HG03457 (cell line): ENCODE measurements around the gene LCN2.
"Not testable (repeated sequence)": the region's sequence is repeated elsewhere in the genome, so short reads cannot be mapped to it uniquely, and the experiment has no call there.

Source experiments
- ATAC-seq: cut with Tn5 transposase; IDR thresholded peaks from one replicate; pipeline ENCODE4 v1.9.1; 2021; ENCODE audit warnings: moderate number of reproducible peaks; ENCODE audit not compliant: unreplicated experiment

LCN2 gene

DNA sequence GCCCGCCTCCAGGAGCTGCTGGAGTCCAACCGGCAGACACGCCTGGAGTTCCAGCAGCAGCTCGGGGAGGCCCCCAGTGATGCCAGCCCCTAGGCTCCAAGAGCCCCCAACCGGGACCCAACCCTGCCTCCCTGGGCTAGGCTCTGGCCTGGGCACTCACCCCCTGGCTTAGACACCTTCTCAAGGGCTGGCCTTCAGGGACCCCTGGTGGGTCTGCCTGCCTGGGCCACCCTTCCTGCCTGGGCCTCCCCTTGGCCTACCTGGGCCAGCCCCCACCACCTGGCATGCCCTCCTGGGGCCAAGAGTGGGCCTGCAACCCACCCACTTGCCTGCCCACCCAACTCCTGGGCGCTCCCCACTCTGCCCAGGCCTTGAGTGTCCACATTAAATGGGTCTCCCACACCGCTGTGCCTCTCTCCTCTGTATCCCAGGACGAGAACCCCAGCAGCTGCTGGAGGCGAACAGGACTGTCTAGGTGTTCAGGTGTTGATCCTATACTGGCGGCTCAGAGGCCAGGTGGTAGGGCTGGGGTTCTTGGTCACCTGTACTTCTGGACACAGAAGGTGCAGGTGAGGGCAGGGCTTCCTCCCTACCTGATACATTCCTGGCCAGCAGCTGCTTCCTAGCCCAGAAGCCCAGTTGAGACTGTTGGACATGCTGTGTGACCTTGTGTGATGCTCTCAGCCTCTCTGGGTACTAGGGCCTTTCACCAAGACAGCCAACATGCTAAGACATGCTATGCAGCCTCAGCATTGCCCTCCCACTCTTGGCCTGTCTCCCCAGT, 14.5 kb downstream of the LCN2 start:
- no peak for ATAC-seq

DNA sequence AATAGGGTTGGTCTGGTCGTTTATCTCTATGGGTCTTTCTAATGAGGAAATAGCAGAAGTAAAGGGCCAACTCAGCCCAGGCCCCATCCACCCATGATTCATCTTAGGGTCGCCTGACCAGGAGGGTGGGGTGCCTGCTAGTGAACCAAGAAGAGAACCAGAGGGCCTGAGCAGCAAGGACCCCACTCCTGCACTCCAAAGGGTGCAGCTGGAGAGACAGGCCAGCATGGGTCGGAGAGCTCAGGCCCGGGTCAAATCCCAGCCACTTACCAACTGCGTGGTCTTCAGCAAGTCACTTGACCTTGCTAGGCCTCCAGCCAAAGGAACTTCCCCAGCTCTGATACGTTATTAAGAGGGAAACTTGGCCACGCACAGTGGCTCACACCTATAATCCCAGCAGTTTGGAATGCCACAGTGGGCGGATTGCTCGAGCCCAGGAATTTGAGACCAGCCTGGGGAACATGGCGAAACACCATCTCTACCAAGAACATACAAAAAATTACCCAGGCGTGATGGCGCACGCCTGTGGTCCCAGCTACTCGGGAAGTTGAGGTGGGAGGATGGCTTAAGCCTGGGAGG, 15.1 kb downstream of the LCN2 start:
- ATAC-seq: no peak

DNA sequence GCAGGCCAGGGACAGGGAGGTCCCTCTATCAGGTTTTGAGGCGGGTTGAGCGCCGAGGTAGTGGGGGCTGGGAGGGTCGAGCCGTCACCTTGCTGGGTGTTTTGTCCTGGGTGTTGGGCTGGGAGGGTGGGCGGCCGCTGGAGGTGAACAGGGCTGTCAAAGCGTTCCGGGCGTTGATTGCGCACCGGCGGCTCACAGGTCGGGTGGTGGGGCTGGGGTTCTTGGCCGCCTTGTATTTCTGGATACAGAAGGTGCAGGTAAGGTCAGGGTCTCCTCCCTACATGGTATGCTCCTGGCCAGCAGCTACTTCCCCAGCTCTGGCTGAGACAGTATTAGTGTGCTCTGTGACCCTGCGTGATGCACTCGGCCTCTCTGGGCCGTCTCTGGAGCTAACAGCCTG, 16.9 kb downstream of the LCN2 start:
- ATAC-seq: no peak

DNA sequence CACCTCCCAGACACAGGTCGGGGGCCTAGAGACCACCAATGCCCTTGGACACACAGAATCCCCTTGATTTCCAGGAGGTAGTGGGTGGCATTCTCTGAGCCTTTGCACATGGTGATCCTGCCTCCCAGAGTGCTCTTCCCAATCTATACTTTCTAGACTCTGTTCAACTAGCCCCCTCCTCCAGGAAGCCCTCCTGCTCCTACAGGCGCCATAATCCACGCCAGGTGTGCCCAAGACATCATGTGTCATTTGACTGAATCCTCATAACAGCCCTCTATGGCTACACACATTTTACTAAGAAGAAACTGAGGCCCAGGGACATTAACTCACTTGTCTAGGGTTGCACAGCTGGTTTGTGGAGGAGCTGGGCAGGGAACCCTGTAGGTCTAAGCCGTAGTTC, 18.0 kb downstream of the LCN2 start:
- no peak for ATAC-seq

DNA sequence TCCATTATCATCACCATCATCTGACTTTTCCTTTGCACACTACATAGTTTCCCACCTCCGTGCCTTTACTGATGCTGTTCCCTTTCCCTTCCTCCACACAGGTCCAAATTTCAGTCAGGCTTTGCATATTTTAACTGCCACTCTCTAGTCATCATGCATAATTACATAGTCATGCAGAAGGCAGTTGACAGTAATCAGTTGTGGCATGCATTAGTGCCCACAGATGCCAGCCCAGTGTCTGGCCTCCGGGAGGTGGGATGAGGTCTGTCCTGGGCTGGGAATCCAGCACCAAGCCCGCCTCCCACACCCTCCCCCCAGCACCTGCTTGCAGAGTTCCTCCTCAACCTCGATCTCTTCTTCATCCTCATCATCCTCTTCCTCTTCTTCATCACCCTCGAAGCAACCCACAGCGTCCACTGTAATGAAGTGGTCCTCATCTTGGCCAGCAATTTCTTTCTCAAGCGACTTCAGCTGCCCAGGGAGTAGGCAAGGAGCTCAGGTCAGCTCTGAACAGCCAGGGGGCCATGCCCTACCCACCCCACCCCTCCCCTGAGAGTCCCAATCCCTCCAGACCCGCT, 19.6 kb downstream of the LCN2 start:
- ATAC-seq: no peak

GRCh38 chr9:128169492-128169891, 20.2 kb downstream of the LCN2 start:
- no peak for ATAC-seq

- ATAC-seq: no peak
These were observed 20.7 kb downstream of the LCN2 start for GRCh38 chr9:128169925-128170324.

GRCh38 chr9:128174062-128174461, 24.8 kb downstream of the LCN2 start:
- no peak for ATAC-seq

GRCh38 chr9:128175102-128175563, 25.9 kb downstream of the LCN2 start:
- no peak for ATAC-seq

DNA sequence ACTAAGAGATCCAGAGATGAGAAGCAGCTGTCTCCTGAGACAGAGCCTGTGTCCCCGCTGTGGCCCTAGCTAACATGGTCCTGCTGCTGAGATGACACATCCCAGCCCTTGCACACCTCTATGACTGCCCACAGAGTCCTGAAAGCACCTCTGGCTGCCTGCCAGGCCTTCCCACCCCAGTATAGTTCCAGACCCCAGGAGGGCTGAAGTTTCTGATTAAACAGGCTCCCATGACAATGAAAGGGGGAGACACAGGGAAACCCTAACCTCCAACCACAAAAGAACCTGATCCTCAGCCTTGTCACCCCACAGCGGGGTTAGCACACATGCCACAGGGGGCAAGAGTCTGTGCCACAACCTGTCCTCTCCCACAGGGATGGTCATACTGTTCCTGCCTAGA, 26.5 kb downstream of the LCN2 start:
- ATAC-seq: no peak

DNA sequence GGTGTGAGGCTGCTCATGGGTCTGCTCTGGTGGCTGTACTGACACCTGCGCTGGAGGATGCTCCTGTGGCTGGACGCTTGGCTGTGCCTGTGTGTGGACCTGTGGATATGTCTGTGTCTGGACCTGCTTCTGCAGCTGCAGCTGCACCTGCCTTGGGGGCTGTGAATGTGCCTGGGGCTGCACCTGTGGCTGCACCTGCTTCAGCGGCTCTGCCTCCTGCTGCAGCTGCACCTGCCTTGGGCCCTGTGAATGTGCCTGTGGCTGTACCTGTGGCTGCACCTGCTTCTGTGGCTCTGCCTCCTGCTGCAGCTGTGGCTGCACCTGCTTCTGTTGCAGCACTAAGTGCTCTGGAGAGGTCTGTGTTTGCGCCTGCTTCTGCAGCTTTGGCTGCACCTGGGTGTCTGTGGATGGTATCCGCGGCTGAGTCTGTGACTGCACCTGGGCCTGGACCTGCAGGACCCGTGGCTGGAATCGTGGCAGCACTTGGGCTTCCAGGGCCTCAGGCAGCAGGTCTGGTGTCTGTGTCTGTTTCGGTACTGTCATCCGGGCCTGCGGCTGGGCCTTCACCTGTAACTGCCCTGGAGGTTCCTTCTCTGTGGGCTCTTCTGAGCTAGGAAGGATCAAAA, 29.7 kb downstream of the LCN2 start:
- ATAC-seq: no peak

- ATAC-seq: no peak
These were observed 30.7 kb downstream of the LCN2 start for GRCh38 chr9:128180001-128180400.

GRCh38 chr9:128180447-128180846, 31.2 kb downstream of the LCN2 start:
- no peak for ATAC-seq

GRCh38 chr9:128181480-128181879, 32.2 kb downstream of the LCN2 start:
- not testable (repeated sequence) for ATAC-seq

DNA sequence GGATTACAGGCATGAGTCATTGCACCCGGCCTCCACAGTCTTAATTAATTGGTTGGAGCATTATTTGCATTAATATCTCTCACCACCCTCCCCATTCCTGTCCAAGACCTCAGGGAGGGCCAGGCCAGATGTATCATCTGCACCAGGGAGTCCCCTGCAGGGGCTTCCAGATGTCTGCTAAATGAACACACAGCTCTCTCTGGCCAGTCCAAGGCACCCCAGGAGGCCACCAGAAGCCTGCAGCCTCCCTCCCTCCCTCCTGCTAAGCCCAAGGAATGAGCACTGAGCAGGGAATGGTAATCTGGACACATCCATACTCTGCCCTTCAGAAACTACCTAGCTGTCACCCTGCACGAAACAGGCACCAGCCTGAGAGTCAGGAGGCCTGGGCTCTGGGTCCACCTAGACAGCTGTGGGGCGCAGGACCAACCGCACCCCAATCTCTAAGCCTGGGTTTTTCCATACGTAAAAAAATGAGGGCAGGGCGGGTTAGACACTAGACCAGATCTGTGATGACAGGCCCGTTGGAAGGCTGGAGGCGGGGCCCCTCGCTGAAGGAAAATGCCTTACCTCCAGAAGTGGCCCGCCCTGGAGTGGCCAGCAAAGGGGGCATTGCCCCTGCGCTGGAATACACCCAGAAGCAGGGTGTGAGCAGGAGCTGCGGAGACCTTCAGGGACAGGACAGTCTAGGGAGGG, 33.8 kb downstream of the LCN2 start:
- no peak for ATAC-seq

DNA sequence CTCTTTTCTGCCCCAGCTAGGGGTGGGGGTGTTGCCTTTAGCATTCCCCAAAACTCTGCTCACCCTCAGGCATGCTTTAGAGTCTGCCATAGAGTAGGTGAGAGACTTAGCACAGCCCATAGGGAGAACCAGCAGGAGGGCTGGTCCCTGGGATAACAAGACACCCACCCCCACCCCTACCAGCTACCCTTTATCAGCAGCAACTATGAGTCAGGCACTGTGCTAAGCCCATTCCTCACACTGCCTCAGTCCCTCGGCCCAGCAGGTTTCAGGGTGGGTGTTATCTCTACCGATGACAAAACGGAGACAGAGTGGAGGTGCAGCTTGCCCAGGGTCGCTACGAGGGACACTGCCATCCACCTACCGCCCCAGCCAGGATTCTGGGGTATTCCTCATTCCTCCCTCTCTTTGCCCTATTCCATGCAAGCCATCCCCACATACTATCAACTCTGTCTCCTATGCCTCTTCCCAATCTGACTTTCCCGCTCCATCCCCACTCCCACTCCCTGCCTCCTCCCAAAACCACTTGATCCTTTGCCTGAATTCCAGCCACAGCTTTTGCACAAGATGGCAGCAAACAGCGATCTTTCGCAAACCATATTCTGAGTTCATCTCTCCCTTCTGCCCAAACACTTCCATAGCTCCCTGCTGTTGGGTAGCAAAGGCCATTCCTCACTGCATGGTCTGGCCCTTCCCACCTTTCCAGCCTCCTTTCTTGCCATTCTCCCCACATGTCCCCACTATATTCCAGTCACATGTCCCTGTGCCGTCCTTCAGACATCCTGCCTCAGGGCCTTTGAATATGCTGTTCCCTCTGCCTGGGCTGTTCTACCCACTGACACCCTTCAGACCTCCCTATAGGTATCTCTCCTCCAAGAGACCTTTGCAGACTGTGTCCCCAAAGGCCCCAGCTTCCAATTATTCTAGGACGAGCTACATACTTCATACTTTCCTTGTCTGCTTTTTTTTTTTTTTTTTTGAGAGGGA, 37.0 kb downstream of the LCN2 start:
- no peak for ATAC-seq

DNA sequence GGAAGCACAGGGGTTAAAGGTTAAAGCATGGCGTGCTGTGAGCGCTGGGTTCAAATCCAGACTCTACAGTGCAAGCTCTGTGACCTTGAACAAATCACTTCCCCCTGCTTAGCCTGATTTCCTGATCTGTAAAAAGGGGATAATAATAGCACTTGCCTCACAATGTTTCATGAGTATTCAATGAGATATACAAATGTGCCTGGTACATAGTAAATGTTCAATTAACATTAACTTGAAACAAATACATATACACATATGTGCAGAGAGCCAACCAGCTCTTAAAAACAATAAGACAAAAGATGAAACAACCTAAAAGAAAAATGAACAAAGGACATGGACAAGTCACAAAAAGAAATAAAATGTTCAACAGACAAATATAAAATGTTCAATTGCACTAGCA, 38.1 kb downstream of the LCN2 start:
- ATAC-seq: no peak

- no peak for ATAC-seq
These were observed 39.0 kb downstream of the LCN2 start for GRCh38 chr9:128188209-128188608.

- ATAC-seq: no peak
These were observed 40.8 kb downstream of the LCN2 start for GRCh38 chr9:128190013-128190412.
